GM12801 (cell line): ENCODE results near the gene STRA6.

Experiments used
- TF ChIP-seq, protein P1 (sequence below): IDR thresholded peaks from one replicate; pipeline ENCODE4 v1.5.1; 2011; ENCODE audit warnings: control low read depth; ENCODE audit not compliant: insufficient read length; ENCODE audit errors: extremely low read depth

The STRA6 gene

DNA sequence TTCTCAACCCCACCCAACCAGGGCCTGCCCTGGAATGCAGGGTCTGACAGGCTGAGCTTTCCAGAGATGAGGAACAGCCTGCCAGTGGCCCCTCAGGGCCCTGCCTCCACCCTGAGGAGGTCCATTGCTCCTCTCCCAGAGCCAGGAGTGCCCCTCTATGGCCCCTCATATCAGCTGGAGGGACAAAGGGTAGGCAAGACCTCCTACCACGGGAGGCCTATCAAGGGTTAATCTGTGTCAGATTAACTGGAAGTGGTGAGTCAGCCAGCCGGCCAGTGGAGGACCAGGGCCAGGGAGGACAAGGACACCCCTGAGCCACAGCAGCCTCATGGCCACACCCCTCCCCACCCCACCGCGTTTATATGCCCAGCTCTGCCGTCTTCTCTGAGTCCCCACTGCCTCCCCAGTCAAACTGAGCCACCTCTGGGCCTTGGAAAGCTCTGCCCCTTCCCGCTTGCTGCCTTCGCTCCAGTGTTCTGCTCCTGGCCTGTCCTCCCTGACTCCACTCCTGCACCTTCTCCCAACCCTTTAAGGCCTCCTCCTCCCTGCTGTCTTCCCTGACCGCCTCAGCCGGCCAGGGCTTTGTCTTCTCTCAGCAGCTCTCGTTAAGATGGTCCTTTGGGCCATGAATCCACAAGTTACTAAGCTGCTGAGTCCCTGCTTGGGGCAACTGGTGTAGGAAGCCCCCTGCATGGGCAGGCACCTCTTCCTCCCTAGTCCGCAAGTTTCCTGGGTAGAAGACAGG lies 40.0 kb upstream of the STRA6 start:
- TF ChIP-seq, protein P1, sequence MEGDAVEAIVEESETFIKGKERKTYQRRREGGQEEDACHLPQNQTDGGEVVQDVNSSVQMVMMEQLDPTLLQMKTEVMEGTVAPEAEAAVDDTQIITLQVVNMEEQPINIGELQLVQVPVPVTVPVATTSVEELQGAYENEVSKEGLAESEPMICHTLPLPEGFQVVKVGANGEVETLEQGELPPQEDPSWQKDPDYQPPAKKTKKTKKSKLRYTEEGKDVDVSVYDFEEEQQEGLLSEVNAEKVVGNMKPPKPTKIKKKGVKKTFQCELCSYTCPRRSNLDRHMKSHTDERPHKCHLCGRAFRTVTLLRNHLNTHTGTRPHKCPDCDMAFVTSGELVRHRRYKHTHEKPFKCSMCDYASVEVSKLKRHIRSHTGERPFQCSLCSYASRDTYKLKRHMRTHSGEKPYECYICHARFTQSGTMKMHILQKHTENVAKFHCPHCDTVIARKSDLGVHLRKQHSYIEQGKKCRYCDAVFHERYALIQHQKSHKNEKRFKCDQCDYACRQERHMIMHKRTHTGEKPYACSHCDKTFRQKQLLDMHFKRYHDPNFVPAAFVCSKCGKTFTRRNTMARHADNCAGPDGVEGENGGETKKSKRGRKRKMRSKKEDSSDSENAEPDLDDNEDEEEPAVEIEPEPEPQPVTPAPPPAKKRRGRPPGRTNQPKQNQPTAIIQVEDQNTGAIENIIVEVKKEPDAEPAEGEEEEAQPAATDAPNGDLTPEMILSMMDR, result no peak

DNA sequence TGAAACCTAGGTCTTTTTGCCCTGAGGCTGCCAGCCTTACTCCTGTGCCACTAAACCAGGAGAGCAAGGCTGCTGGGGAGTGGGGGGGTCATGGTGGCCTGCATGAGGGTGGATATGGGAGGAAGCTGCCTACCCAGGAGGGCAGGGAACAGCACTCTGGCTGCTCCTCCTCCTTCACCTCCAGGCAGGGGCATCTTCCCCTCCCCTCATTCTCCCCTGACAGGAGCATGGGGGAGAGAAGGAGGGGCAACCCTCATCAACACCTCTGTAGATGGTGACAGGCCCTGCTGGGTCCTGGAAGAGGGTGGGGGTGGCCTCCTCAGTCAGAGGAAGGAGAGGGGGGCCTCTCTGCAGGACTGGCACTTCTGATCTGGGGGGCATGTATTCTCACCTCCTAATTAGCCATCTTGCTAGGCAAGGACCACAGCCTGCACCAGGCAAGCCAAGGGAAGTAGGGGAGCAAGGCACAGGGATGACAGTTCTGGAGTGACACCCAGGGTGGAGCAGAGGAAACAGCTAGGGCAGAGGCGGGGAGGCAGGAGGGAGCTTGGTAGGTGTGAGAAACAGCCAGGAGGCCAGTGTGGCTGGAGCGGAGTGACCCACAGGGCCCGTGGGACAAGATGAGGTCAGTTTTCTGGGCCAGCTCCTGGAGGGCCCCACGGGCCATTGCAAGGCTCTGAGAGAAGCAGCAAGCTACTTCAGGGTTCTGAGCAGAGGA lies 38.5 kb upstream of the STRA6 start:
- TF ChIP-seq, protein P1, result no peak

DNA sequence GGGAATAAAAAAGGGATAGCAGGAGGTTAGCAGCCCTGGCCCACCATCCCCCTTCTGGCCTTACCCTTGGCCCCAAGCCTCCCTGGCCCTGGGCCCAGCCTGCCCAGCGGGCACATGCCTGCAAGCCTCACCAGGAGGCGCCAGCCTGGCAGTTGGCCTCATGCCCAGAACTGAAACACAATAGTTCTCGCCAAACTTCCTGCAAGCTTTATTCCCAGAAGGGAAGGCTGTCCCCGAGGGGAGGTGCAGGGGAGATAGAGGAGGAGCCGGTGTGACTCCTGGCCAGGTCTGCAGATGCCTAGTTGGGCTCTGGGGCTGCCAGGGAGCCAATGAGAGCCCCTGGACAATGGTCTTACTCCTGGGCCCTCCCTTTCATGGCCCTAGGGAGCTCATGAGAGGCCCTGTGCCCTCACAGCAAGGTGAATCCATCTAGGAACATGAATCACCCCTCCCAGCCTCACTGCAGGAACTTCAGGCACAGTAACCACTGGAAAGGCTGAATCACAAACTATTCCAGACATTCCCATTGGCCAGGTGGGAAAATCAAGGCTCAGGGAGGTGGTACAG lies 37.5 kb upstream of the STRA6 start:
- TF ChIP-seq, protein P1, result no peak

DNA sequence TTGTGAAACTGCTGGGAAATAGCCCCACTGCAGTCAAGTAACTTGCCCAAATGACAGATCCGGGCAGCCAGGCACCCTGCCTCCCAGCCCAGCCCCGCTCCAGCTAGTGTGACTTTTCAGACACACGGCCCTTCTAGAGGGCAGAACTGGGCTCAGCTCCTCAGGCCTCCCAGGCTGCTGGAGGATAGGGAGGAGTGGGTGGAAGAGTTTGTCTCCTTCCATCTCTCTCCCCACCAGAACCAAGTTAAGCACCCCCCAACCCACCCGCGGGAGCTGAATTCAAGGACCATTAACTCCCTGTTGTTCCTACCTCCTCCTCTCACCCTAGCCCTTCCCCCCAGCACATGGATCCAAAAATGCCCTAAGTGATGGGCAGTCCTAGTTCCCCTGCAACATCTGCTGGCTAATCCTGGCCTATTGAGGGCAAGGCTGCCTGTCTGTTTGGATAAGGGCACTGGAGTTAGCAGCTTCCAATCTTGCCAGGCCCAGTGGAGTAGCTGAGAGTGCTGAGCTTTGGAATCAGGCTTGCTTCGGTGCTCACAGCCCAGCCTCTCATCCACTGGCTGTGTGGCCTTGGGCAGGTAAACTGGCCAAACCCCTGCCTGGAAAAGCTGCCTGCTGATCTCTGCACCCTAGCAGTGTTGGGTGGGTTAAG lies 36.6 kb upstream of the STRA6 start:
- TF ChIP-seq, protein P1, result no peak

DNA sequence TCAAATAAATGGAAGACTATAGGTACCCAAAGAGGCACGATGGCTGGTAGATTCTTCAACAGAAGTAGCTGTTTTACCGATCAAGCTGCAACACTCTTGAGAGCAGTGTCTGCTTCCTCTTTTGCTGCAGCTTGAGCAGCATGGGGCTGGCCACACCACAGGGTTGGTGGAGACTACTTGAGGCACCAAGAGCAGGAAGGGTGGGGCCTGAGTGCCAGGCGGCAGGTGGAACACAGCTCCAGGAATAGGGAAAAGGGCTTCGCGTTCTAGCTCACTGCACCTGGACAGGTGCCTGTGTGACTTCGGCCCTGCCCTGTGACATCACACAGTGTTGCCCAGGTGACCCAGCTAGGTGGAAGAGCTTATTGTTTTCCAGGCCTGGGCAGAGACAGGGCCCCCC lies 33.4 kb upstream of the STRA6 start, which contains the start of gene CCDC33:
CCDC33 (plus strand) TSS at position 365 of the 400 bp plus-strand sequence. CDS start 394 bp downstream, outside the sequence.
- TF ChIP-seq, protein P1, result no peak

DNA sequence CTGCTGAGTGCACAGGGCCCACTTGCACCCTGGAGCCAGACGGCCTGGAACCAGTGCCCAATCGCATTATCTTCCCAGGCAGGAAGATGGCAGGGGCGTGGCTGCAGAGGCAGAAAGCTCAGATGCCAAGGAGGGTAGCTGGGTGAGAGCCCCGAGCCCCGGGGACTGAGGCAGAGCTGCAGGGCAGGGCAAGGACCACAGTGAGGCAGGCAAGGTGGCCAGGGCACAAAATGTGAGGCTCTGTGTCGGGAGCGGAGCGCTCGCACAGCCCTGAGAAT lies 31.9 kb upstream of the STRA6 start:
- TF ChIP-seq, protein P1, result no peak
